Activated CD4-positive, alpha-beta T cell treated with anti-CD3 and anti-CD28 coated beads, Interleukin-2, Interleukin-4, amounts not matched to agents 100 ng/mL and 50 ng/mL, durations not matched to agents 16 hours and 8 hours (primary cell): ENCODE results near the gene HMX3.

Source experiments
- DNase-seq: peaks from one replicate; pipeline ENCODE4 v3.0.0-alpha.2; 2020; ENCODE audit warnings: low spot score

HMX3 gene

DNA sequence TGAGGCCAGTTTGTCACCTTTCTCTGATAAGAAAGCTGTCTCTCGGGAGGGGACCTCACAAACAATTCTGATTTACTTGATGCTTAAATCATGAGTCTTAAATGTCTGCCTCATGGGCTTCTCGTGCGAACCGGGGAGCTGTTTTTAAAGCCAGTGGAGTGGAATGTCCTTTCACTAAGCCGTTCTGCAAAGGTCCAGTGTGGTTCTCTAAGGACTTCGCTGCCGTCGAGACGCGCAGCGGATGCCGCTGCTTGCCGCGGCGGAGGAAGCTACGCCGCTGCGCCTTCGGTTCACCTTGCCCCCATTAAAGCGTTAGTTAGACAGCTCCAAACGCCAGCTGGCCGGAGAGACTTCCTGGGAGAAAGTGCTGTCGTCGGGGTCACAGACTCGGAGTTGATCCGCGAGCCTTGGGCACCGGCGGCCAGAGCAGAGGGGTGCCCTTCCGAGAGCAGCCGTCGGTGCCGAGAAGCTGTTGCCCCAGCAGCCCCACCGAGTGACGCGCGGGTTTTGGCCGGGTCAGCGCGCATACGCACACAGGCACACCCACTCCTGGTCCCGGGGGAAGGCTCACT, 1.3 kb upstream of the HMX3 start:
- no peak for DNase-seq

DNA sequence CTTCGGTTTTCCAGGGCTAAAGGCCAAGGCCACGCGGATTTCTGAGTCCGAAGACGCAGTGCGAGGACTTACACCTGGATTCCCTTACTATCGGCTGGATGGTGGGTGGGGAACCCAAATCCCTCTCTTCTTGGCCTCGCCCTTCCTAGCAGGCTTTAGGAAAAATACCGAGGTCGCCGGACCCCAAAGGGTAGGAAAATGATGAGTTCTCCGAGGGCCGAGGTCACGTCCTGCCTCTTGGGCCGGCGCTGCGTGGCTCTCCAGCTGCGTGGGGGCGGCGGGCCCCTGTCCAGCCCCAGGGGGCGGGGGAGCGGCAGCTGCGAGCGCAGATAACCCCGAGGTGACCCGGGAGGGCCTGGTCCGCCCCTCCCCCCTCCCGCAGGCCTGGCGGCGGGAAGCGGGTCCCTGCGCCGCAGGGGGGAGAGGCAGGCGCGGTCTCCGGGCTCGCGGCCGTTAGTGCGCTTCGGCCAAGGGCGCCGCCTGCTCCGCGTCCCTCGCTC, 805 bp upstream of the HMX3 start:
- no peak for DNase-seq

DNA sequence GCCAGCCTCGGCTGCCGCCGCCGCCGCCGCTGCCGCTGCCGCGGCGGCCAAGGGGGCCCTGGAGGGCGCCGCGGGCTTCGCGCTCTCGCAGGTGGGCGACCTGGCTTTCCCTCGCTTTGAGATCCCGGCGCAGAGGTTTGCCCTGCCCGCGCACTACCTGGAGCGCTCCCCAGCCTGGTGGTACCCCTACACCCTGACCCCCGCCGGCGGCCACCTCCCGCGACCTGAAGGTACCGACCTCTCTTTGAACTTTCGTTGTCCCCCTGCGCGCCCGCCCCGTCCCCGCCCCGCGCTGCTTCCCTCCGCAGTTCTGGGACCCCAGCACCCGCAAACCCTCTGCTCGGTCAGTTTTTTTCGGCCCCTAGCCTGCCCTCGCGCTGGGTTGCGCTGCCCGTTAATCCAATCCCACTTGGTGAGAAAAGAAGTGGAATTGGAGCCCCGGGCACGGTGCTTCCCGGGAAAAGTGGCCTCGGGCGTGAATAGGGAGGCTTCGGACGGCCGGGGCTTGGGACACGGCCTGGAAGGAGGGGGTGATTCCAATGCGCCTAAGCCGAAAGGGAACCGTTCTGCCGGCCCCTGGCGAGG, 543 bp downstream of the HMX3 start:
- no peak for DNase-seq

DNA sequence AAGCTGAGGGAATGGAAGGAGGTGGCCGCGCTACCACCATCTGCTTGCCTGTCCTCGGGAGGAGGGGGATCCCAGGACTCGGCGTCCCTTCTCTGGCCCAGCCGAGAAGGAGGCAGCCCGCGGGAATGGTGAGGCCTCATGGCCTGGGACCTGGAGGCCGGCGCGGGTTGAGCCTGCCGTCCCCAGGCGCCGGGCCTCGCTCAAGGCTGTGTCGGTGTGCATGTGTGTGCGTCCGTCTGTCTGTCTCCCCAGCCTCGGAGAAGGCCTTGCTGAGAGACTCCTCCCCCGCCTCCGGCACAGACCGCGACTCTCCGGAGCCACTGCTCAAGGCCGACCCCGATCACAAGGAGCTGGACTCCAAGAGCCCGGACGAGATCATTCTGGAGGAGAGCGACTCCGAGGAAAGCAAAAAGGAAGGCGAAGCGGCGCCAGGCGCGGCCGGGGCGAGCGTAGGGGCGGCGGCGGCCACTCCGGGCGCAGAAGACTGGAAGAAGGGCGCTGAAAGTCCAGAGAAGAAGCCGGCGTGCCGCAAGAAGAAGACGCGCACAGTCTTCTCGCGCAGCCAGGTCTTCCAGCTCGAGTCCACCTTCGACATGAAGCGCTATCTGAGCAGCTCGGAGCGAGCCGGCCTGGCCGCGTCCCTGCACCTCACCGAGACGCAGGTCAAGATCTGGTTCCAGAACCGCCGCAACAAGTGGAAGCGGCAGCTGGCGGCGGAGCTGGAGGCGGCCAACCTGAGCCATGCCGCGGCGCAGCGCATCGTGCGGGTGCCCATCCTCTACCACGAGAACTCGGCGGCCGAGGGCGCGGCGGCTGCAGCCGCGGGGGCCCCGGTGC, 1.3 kb downstream of the HMX3 start:
- no peak for DNase-seq

DNA sequence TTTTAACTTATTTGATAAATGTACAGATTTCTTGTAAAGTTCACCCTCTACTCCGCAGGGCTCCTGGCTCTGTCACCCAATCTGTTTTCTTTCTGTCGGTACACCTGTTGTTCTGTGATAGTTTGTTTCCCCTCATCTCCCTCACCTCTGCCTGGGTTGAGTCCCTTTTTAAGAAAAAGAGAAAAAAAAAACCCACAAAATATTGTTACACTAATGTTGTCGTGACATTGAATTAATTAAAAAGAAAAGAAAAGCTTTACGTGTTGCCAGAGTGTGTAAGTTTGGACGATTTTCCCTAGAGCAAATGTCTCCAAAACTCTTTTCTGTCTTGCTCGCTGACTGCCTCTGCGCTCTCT, 3.4 kb downstream of the HMX3 start:
- DNase-seq = no peak

DNA sequence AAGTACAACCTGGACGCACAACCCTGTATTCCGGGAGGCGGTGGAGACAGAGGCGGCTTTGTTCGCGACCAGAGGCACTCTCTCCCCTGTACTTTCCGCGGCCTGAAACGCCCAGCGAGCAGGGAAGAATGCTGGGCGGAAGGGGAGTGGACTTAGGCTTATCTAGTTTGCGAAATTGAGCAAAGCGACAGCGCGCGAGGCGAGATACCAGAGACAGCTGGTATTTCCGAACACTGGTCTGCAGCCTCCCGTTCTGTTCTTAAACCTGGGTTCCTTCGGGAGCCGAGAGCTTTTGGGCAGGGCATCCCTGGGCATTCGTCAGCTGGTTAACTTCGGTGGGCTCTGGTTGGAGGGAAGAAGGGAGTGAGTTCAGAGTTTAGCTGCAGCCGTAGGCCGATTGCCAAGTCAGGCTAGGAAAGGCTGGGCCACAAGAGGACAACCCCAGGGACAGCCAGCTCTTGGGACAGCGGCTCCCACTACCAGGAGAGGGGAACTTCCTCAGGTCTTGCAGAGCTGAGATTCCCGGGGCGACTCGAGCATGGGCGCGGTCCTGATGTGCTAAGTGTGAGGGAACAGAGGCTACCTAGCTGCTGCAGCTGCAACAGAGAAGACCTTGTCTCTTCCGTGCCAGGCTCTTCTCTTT, 3.9 kb downstream of the HMX3 start:
- DNase-seq = no peak

DNA sequence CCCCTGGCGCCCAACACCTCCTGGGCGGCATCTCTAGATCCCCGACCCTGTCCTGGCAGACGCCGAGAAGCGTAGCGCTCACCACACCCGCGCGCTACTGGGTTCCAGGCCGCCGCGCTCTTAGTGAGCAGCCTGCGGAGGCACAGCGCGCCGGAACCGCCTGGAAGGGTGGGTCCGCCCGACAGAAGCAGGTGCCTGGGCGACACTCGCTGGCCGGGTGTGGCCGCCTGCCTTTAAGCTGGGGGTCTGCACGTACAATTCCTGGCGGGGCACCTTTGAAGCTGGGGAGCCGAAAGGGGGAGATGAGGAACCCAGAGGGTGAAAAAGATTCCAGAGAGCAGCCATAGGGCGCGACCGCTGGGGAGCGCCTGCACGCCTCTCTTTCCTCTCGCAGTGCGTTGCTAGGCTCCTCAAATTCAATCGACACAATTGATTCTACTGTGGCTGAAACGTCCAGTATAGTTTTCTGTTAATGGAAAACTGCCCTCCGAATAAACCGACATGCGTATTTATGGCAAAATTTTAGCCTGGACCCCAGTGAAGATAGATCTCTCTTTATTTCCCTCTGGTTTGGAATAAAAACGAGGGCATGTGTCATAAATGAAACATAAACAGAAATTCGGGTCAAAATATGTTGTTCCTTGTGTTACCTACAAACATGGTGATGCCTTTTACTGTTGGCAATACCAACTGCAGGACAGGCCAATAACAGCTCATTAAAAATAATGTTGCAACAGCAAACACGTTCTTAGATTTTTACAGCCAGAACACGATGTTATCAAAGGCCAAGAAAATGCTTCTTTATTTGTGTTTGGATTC, 4.6 kb downstream of the HMX3 start:
- no peak for DNase-seq

DNA sequence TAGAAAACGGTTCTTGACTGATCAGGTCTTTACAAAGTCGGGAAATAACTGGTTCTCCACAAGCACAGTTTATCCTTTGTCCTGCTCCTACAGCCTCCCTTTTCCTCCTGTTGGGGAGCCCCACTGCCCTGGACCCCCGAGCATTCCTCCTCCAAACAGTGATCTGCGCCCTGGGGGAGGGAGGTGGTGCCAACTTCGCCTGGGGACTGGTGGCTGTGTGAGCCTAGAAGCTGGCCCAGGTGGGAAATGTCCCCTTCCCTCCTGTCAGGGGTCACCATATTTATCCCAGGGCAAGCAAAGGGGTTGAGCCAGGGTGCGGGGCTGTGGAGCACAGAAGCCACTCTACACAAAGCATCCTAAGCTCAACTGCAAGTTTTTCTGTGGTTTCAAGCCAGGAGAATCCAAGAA, 5.2 kb downstream of the HMX3 start:
- DNase-seq = no peak

DNA sequence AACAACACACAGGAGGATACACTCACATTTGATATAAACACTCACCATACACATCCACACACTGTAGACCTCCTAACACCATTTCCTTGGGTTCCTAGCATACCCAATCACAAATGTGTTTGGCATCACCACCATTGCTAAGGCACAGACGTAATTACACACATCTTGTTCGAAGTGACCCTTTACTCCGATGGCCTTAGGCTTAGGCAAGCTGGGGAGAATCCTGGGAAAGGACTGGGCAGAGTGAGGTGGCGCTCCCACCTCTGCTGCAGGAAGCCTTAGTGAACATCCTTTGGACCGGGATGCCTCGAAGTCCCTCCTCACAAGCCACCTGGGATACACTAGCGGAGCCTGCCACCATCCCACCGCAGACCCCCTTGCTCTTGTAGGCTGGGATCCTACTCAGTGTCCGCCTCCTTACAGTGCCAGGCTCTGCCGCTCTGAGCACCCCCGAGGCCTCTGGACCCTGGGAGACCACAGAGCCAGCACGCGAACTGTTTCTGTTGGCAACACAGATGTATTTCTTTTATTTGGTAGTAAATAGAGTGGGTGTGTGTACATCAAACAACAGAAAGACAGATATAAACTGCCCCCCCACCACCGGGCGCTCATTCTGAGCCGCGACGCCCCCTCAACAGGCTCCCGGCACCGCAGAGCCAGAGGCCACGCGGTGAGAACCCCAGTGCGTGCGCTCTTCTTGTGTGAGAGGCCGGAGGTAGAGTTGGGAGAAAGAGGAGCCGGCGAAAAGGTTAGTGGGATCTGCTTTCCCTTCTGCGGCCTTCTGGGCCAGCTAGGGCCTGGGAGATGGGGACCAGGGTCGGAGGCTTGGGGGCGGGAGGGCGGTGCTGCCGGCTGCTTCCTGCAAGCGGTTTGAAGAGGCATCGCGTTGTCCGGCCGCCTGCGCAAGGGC, 6.3 kb downstream of the HMX3 start:
- DNase-seq = no peak

DNA sequence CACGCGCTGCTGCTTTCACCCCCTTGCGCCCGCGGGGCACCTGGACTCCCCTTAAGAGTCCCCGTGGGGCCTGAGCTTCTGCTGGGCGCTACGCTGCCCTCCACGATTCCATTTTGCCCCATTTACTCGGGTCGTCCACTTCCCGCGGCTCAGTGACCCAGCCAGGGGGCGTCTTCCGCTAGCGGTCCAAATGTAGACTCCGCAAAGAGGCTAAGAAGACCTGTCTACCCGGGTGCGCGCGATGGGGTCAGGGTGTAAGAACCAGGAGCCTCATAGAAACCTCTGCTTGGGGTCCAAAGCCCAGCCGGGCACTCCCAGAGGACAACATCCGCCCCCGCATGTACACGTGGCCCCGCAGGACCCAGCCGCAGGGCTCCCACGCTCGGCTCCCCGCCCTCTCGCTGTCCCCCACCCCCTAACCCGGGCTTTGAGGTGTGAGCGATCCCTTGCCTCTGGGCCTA, 7.0 kb downstream of the HMX3 start:
- no peak for DNase-seq

DNA sequence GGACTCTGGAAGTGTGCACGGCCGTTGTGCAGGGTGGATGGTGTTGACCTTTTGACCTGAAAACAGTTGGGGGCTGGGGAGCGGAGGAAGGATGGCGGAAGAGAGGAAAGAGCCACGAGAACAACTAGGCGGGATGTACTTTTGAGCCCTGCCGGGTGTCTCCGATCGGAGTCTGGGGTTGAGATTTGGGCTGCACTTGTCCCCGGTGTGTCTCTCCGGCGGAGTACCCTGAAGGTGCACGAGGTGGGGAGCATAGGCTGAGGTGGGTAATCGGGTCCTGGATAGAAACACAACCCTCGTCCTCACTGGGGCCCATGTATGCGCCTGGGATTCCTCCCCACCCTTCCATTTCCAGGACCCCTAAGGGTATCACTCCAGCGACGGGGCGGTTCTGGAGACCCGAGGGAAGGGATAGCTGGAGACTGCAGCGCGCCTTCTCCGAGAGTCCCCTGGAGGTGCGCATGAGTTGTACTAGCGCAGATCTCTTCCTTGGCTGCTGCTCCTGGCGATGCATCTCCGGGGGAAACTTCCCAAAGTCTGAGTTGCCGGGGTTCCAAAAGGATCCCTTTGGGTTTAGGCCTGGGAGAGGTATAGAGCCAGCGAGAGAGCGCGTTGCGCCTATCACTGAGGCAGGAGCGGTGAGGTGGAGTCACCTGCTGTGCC, 7.5 kb downstream of the HMX3 start:
- DNase-seq = no peak

DNA sequence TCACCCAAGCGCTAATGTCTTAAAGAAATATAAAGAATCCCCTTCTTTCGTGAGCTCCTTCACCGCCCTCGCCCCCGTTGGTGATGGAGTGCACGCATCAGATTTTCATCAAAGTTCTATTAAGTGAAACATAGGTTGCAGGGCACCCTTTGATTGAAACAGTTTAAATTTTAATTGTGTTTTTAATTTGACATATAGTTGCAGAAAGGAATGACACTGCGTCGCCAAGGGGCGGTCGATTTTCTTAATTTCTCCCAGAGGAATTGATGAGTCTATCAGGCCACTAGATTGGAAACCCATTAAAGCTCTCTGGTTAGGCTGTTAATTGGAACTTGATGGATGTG, 8.0 kb downstream of the HMX3 start:
- no peak for DNase-seq

DNA sequence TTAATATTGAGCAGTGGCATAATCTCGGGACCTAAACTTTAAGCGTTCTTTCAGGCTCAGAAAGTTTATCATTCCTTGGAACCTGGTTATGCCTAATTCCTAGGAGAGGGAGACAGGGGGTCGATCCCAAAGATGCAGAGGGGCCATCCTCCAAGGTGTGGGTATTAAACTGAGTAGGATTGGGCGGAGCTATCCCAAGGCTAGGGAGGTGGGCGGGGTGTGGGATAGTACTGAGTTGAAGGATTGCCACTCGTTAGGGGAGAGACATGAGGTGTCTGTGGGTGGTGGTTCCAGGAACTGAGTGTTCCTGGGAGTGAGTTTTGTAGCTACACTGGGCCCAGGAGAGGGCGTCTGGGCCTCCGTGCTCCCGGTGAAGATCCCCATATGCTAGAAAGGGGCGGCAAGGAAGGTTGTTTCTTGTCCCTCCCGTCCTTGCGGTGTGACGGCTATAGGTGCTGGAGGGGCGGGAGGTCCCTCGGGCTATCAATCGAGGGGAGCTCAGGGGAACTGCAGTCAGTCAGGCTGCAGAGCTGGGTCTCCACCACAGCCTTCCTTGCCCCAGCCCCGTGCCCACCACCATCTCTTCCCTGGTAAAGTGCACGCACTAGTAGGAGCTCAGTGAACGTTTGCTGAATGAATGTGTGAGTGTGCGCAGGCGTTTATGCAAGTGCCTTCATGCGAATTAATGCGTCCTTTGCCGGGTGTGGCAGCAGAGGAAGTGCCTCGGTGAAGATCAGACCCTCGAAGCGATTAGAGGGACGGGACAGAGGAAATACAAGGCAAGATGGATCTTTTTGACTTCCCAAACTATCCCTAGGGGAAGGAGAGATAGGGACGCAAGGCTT, 9.1 kb downstream of the HMX3 start:
- no peak for DNase-seq

DNA sequence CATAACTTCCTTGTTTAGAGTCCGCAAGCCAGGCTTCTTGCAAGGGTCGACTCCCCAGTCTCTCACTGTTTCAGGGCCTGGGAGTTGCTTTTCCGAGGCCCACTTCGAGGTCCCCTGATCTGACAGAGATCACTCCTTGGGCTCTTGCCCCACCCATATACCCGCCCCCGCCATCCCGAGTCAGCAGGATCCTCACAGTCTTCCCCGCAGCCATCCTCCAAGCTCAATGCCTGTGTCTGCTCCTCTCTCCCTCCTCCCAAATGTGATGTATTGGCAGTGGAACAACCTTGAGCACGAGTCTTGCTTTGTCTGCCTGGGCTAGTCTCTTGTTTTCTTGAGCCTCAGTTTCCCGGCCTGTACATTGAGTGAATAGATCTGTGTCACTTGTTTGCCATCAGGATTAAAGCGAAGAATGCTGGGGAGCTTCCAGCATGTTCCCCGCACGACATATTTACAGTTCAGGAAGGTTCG, 9.8 kb downstream of the HMX3 start:
- DNase-seq = no peak

DNA sequence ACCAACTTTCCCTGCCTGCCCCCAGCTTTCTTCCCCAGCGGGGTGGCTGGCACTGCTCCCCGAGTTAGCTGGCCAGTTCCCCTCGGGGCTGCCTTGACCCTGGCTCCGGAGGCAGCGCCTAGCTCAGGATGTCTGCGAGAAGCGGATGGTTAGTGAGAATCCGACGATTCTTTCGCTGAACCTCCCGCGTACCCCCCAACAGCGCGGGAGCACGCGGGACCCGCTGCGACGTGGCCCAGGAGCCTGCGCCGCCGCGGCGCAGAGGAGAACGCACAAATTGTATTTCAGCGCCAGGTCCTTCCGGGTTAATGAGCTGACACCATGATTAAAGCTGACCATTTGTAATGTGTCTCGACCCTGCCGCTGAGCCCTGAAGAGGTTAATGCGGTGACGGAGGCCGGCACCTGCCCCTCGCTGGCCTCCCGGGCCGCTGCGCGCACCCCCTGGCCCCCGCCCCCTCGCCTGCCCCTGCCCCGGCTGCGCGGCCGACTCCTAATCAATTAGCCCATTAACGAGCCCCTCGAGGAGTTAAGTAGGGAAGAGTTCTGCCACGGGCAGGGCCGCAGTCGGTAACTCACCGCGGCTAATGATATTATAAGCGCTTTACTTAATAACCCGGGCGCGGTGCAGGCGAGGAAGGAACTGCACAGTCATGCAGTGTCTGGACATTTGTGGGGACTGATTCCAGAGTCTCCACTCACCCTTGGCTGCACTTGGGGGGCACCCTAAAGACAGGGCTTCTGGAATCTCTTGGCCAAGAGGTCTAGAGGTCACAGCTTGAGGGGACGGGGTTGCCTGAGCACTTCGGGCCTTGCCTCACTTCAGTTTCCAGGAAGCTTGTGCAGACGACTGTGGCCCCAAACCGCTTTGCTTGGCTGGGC, 10.5 kb downstream of the HMX3 start:
- DNase-seq = no peak

DNA sequence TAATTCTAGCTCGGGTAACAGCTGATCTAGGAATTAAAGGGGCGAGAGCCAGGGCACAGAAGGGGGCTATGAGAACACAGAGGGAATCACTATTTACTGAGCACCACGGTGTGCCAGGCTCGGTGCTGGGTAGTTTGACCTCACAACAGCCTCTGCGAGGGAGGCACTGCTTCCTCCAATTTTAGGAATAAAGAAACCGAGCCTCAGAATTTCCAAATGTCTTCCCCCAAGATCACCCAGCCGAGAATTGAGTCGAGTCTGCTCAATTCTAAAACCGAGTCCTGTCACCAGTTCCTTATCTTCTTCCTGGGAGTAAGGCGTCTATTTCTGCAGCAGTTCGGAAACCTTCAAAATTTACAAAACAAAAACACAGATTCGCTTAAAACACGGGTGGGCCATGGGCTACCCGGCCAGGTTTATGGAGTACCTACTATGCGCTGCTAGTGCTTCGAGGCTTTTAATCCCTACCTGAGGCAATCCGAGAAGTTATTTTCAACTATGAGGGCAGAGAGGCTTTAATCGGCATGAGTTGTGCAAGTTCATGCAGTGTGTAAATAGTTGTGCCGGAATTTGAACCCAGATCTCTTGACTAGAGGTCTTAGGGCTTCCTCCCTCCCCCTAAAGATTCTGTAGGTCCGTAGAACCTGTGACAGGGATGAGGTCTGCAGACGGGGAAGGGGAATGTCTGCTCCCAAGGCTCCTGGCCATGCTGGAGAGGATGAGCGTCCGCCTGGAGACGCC, 11.3 kb downstream of the HMX3 start:
- DNase-seq = no peak

DNA sequence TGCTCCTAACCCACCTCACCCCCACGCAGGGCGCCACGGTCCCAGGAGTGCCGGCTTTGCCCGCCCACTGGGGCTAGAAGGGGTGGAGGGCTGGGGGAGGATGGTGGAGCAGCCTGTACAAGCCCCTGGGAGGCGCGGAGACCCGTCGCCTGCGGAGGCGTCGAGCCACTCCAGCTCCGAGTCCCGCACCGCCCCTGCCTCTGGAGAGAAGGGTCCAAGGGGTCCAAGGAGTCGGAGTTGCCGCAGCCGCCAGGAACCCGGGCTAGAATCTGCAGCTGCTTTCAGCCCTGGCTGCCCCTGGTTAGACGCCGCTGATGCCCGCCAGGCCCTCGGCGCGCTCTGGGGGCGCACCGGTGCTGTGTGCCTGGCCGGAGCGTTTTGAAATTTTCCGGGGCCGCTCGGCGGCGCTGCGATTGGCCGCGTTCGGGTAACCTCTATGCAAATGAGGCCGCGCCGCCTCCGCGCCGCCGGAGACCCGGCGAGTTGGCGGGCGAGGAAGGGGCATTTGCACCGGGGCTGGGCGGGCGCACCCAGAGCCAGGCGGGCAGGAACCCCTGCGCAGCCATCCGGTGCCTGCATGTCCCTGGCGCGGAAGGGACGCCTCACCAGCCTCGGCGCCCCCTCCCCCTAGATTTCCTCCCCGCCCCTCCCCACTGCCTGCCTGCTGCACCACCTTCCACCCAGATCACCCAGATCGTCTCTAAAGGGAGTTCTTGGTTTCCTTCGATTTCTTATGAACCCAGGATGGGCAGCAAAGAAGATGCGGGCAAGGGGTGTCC, 12.1 kb downstream of the HMX3 start, which contains the start of gene HMX2:
TSS of gene HMX2 (plus strand) at position 502 of the 779 bp plus-strand sequence. CDS start at position 745, 243 bp downstream.
- DNase-seq = no peak
